GM23338 (cell line): ENCODE measurements around the gene GRIPAP1. TPM values are rescaled to one million over a fixed set of nuclear protein-coding genes. Genes with fewer than 3 reads are reported as not detected.

Experiments used
- ATAC-seq: fragments of 200-7000 bp; cut with Tn5 transposase; 3 replicates; pipeline ENCODE4 v1.9.1; 2020
- DNase-seq: peaks from one replicate; pipeline ENCODE4 v3.0.0-alpha.2; 2015; ENCODE audit warnings: low spot score
- H2AFZ ChIP-seq: fragments of 200-600 bp; sonication (generic); 2 replicates; pipeline ENCODE4 v1.8.0; 2016; ENCODE audit warnings: antibody characterized with exemption, mild to moderate bottlenecking, moderate library complexity
- H3F3A ChIP-seq: fragments of 200-600 bp; sonication (generic); replicated peaks from 2 replicates; pipeline ENCODE4 v1.8.0; 2017; ENCODE audit warnings: antibody characterized with exemption, mixed run types, low read depth
- H3K27ac ChIP-seq: fragments of 200-600 bp; sonication (generic); 2 replicates; pipeline ENCODE4 v1.6.1; 2016; ENCODE audit warnings: low read depth
- H3K27me3 ChIP-seq: fragments of 200-600 bp; sonication (generic); 2 replicates; pipeline ENCODE4 v1.8.0; 2016; ENCODE audit warnings: mild to moderate bottlenecking, mixed run types, moderate library complexity; ENCODE audit not compliant: insufficient read depth
- H3K36me3 ChIP-seq: fragments of 200-600 bp; sonication (generic); 2 replicates; pipeline ENCODE4 v1.8.0; 2016; ENCODE audit warnings: mild to moderate bottlenecking; ENCODE audit not compliant: insufficient read depth
- H3K4me1 ChIP-seq: fragments of 200-600 bp; sonication (generic); 2 replicates; pipeline ENCODE4 v1.8.0; 2016; ENCODE audit warnings: mild to moderate bottlenecking, moderate library complexity; ENCODE audit not compliant: insufficient read depth
- H3K4me2 ChIP-seq: fragments of 200-600 bp; sonication (generic); 2 replicates; pipeline ENCODE4 v1.7.1; 2017; ENCODE audit warnings: mixed run types
- H3K4me3 ChIP-seq: fragments of 200-600 bp; sonication (generic); 2 replicates; pipeline ENCODE4 v1.6.1; 2016; ENCODE audit warnings: mixed run types
- H3K79me2 ChIP-seq: fragments of 200-600 bp; sonication (generic); replicated peaks from 2 replicates; pipeline ENCODE4 v1.8.0; 2017; ENCODE audit warnings: mild to moderate bottlenecking; ENCODE audit not compliant: insufficient read depth
- H3K9me2 ChIP-seq: fragments of 200-600 bp; sonication (generic); 2 replicates; pipeline ENCODE4 v1.8.0; 2017; ENCODE audit not compliant: insufficient read depth
- H4K20me1 ChIP-seq: fragments of 200-600 bp; sonication (generic); replicated peaks from 2 replicates; pipeline ENCODE4 v1.8.0; 2017; ENCODE audit warnings: mild to moderate bottlenecking; ENCODE audit not compliant: insufficient read depth
- H3K27ac Mint-ChIP-seq: 2 replicates; pipeline ENCODE4 v1.8.0; 2020; ENCODE audit warnings: inconsistent platforms, mild to moderate bottlenecking, moderate library complexity, mixed read lengths
- H3K27me3 Mint-ChIP-seq: 3 replicates; pipeline ENCODE4 v1.8.0; 2022; ENCODE audit warnings: low read depth, mild to moderate bottlenecking, moderate library complexity, mixed read lengths, inconsistent platforms; ENCODE audit not compliant: insufficient read depth, poor library complexity
- H3K36me3 Mint-ChIP-seq: 3 replicates; pipeline ENCODE4 v1.8.0; 2021; ENCODE audit warnings: low read depth, mild to moderate bottlenecking, inconsistent platforms, moderate library complexity, mixed read lengths
- H3K4me1 Mint-ChIP-seq: 3 replicates; pipeline ENCODE4 v1.8.0; 2020; ENCODE audit warnings: mild to moderate bottlenecking, inconsistent platforms, mixed read lengths
- H3K4me3 Mint-ChIP-seq: 3 replicates; pipeline ENCODE4 v1.8.0; 2021; ENCODE audit warnings: moderate library complexity, mild to moderate bottlenecking, inconsistent platforms, mixed read lengths
- H3K9me3 Mint-ChIP-seq: 3 replicates; pipeline ENCODE4 v1.8.0; 2020; ENCODE audit warnings: moderate library complexity, mild to moderate bottlenecking, inconsistent platforms, mixed read lengths
- CREB1 ChIP-seq: fragments of 250-450 bp; sonication (Bioruptor Pico); IDR thresholded peaks from 2 replicates; pipeline ENCODE4 v1.5.0; 2020; ENCODE audit warnings: low read depth, mild to moderate bottlenecking, moderate library complexity
- EZH2 ChIP-seq: fragments of 200-600 bp; sonication (generic); IDR thresholded peaks from one replicate; pipeline ENCODE4 v1.8.0; 2017; ENCODE audit warnings: antibody characterized with exemption, mild to moderate bottlenecking, low read depth; ENCODE audit not compliant: unreplicated experiment
- EZH2phosphoT487 ChIP-seq: fragments of 200-600 bp; sonication (generic); IDR thresholded peaks from one replicate; pipeline ENCODE4 v1.8.1; 2018; ENCODE audit warnings: antibody characterized with exemption; ENCODE audit not compliant: unreplicated experiment
- JUNB ChIP-seq: IDR thresholded peaks from one replicate; pipeline ENCODE4 v1.6.1; 2016; ENCODE audit warnings: antibody characterized with exemption; ENCODE audit not compliant: unreplicated experiment
- NANOG ChIP-seq: IDR thresholded peaks from 2 replicates; pipeline ENCODE4 v1.6.1; 2016; ENCODE audit warnings: antibody characterized with exemption, borderline replicate concordance
- POLR2AphosphoS5 ChIP-seq: IDR thresholded peaks from 2 replicates; pipeline ENCODE4 v1.6.1; 2016; ENCODE audit warnings: antibody characterized with exemption, low read depth
- STAT1 ChIP-seq: IDR thresholded peaks from one replicate; pipeline ENCODE4 v1.6.1; 2016; ENCODE audit warnings: antibody characterized with exemption; ENCODE audit not compliant: unreplicated experiment
- ZNF114 ChIP-seq: fragments of 250-450 bp; sonication (Bioruptor Pico); IDR thresholded peaks from 2 replicates; pipeline ENCODE4 v1.5.0; 2020; ENCODE audit warnings: mild to moderate bottlenecking, moderate library complexity
- ZNF331 ChIP-seq: fragments of 250-450 bp; sonication (Bioruptor Pico); IDR thresholded peaks from 2 replicates; pipeline ENCODE4 v1.5.0; 2020; ENCODE audit warnings: low read depth, mild to moderate bottlenecking, moderate library complexity
- polyA plus RNA-seq: library from polyadenylated mRNA; unstranded; fragments of >200 nt; fragmentation: Nextera tagmentation; extraction: Ambion mirVana; gene quantifications from 2 replicates; pipeline ENCODE4 v1.2.1, GENCODE V29; 2016
- total RNA-seq: library from RNA; depleted of rRNA; stranded (reverse); fragments of >200 nt; shearing (Covaris generic); gene quantifications from 2 replicates; pipeline ENCODE4 v1.2.3, GENCODE V29; 2014
- TF ChIP-seq, protein P1 (sequence below), 2 experiments: fragments of 200-600 bp in 1 of 2; sonication (generic) in 1 of 2; conservative IDR thresholded peaks; 2 replicates each; pipeline versions ENCODE4 v1.5.1 to v1.6.1; 2016 to 2017; ENCODE audit warnings: antibody characterized with exemption in 2 of 2, low read depth in 2 of 2, mild to moderate bottlenecking in 2 of 2, moderate library complexity in 1 of 2
- TF ChIP-seq, protein P2 (sequence below): IDR thresholded peaks from one replicate; pipeline ENCODE4 v1.6.1; 2018; ENCODE audit warnings: antibody characterized with exemption; ENCODE audit not compliant: unreplicated experiment
- TF ChIP-seq, protein P3 (sequence below): fragments of 250-450 bp; sonication (Bioruptor Pico); IDR thresholded peaks from 2 replicates; pipeline ENCODE4 v1.5.0; 2020; ENCODE audit warnings: mild to moderate bottlenecking, moderate library complexity

GRIPAP1 gene
- total and polyA plus RNA-seq, 2 experiments from 2014 or later = 39.1 to 62.2 TPM

DNA sequence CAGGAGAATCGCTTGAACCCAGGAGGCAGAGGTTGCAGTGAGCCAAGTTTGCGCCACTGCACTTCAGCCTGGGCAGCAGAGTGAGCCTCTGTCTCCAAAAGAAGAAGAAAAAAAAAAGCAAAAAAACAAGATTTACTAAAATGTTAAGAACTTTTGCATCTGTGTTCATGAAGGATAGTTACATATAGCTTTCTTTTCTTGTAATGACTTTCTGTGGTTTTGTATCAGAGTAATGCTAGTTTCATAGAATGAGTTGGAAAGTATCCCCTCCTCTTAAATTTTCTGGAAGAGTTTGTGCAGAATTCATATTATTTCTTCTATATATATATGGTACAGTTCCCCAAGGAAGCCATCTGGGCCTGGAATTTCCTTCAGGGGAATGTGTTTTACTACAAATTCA lies 17.0 kb upstream of the GRIPAP1 start:
- ATAC-seq (no peak), DNase-seq (no peak)
- Mint-ChIP-seq H3K27ac (no peak overlapping the region), H3K9me3 (no peaks in the 10 kb centered on the region), H3K4me1 (no peaks in the 10 kb centered on the region), H3K27me3 (no peaks in the 10 kb centered on the region), H3K36me3 (peaks cover 3% of the 10 kb centered on the region; the same call in 1 of the 3 replicates), H3K4me3 (no peak overlapping the region)
- H3K9me2 ChIP-seq = no peaks in the 10 kb centered on the region
- H3K79me2 ChIP-seq = no peaks in the 10 kb centered on the region
- H2AFZ ChIP-seq = no peak overlapping the region
- TF ChIP-seq, protein P1, sequence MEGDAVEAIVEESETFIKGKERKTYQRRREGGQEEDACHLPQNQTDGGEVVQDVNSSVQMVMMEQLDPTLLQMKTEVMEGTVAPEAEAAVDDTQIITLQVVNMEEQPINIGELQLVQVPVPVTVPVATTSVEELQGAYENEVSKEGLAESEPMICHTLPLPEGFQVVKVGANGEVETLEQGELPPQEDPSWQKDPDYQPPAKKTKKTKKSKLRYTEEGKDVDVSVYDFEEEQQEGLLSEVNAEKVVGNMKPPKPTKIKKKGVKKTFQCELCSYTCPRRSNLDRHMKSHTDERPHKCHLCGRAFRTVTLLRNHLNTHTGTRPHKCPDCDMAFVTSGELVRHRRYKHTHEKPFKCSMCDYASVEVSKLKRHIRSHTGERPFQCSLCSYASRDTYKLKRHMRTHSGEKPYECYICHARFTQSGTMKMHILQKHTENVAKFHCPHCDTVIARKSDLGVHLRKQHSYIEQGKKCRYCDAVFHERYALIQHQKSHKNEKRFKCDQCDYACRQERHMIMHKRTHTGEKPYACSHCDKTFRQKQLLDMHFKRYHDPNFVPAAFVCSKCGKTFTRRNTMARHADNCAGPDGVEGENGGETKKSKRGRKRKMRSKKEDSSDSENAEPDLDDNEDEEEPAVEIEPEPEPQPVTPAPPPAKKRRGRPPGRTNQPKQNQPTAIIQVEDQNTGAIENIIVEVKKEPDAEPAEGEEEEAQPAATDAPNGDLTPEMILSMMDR (conservative IDR thresholded peaks at IDR 0.05; ENCODE audit: low read depth in 2 of 2) = no peak
- TF ChIP-seq ZNF114 = no peak
- TF ChIP-seq, protein P2, sequence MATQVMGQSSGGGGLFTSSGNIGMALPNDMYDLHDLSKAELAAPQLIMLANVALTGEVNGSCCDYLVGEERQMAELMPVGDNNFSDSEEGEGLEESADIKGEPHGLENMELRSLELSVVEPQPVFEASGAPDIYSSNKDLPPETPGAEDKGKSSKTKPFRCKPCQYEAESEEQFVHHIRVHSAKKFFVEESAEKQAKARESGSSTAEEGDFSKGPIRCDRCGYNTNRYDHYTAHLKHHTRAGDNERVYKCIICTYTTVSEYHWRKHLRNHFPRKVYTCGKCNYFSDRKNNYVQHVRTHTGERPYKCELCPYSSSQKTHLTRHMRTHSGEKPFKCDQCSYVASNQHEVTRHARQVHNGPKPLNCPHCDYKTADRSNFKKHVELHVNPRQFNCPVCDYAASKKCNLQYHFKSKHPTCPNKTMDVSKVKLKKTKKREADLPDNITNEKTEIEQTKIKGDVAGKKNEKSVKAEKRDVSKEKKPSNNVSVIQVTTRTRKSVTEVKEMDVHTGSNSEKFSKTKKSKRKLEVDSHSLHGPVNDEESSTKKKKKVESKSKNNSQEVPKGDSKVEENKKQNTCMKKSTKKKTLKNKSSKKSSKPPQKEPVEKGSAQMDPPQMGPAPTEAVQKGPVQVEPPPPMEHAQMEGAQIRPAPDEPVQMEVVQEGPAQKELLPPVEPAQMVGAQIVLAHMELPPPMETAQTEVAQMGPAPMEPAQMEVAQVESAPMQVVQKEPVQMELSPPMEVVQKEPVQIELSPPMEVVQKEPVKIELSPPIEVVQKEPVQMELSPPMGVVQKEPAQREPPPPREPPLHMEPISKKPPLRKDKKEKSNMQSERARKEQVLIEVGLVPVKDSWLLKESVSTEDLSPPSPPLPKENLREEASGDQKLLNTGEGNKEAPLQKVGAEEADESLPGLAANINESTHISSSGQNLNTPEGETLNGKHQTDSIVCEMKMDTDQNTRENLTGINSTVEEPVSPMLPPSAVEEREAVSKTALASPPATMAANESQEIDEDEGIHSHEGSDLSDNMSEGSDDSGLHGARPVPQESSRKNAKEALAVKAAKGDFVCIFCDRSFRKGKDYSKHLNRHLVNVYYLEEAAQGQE = no peak
- no peak for TF ChIP-seq EZH2
- TF ChIP-seq JUNB = no peak
- no peak for TF ChIP-seq CREB1 (CRISPR knock-in tag)
- TF ChIP-seq POLR2AphosphoS5 = no peak
- TF ChIP-seq NANOG = no peak
- TF ChIP-seq, protein P3, sequence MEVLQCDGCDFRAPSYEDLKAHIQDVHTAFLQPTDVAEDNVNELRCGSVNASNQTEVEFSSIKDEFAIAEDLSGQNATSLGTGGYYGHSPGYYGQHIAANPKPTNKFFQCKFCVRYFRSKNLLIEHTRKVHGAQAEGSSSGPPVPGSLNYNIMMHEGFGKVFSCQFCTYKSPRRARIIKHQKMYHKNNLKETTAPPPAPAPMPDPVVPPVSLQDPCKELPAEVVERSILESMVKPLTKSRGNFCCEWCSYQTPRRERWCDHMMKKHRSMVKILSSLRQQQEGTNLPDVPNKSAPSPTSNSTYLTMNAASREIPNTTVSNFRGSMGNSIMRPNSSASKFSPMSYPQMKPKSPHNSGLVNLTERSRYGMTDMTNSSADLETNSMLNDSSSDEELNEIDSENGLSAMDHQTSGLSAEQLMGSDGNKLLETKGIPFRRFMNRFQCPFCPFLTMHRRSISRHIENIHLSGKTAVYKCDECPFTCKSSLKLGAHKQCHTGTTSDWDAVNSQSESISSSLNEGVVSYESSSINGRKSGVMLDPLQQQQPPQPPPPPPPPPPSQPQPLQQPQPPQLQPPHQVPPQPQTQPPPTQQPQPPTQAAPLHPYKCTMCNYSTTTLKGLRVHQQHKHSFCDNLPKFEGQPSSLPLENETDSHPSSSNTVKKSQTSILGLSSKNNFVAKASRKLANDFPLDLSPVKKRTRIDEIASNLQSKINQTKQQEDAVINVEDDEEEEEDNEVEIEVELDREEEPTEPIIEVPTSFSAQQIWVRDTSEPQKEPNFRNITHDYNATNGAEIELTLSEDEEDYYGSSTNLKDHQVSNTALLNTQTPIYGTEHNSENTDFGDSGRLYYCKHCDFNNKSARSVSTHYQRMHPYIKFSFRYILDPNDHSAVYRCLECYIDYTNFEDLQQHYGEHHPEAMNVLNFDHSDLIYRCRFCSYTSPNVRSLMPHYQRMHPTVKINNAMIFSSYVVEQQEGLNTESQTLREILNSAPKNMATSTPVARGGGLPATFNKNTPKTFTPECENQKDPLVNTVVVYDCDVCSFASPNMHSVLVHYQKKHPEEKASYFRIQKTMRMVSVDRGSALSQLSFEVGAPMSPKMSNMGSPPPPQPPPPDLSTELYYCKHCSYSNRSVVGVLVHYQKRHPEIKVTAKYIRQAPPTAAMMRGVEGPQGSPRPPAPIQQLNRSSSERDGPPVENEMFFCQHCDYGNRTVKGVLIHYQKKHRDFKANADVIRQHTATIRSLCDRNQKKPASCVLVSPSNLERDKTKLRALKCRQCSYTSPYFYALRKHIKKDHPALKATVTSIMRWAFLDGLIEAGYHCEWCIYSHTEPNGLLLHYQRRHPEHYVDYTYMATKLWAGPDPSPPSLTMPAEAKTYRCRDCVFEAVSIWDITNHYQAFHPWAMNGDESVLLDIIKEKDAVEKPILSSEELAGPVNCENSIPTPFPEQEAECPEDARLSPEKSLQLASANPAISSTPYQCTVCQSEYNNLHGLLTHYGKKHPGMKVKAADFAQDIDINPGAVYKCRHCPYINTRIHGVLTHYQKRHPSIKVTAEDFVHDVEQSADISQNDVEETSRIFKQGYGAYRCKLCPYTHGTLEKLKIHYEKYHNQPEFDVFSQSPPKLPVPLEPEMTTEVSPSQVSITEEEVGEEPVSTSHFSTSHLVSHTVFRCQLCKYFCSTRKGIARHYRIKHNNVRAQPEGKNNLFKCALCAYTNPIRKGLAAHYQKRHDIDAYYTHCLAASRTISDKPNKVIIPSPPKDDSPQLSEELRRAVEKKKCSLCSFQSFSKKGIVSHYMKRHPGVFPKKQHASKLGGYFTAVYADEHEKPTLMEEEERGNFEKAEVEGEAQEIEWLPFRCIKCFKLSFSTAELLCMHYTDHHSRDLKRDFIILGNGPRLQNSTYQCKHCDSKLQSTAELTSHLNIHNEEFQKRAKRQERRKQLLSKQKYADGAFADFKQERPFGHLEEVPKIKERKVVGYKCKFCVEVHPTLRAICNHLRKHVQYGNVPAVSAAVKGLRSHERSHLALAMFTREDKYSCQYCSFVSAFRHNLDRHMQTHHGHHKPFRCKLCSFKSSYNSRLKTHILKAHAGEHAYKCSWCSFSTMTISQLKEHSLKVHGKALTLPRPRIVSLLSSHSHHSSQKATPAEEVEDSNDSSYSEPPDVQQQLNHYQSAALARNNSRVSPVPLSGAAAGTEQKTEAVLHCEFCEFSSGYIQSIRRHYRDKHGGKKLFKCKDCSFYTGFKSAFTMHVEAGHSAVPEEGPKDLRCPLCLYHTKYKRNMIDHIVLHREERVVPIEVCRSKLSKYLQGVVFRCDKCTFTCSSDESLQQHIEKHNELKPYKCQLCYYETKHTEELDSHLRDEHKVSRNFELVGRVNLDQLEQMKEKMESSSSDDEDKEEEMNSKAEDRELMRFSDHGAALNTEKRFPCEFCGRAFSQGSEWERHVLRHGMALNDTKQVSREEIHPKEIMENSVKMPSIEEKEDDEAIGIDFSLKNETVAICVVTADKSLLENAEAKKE = no peak
- no peak for TF ChIP-seq EZH2phosphoT487
- TF ChIP-seq ZNF331 (CRISPR knock-in tag) = no peak
- TF ChIP-seq STAT1 = no peak
- no peaks in the 10 kb centered on the region for H3K36me3 ChIP-seq
- no peaks in the 10 kb centered on the region for H4K20me1 ChIP-seq
- no peaks in the 10 kb centered on the region for H3F3A ChIP-seq
- no peaks in the 10 kb centered on the region for H3K4me1 ChIP-seq
- no peak overlapping the region for H3K4me3 ChIP-seq
- no peak overlapping the region for H3K27ac ChIP-seq
- no peak overlapping the region for H3K4me2 ChIP-seq
- no peaks in the 10 kb centered on the region for H3K27me3 ChIP-seq
